ENCODE data around the gene MESP2.

Gene MESP2

DNA sequence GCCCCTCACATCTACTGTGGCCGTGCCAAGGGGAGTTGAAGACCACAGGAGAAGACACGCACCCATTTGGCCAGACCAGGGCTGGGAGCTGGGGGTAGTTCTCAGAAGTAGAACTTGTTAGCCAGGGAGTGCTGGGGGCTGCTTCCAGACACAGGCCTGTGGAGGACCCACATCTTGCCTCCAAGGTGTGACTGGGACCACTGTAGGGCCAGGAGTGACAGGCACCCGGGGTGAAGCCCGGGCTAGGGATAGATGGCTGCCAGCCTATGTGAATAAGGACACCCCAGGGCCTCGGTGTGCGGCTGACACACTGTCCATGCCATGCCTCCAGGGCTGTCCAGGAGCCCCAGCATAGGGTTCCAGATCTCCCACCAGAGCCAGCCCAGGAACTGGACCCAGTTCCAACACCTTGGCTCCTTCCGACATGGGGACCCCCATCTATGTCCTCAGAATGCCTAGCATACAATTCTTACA, 36.8 kb downstream of the MESP2 start:
- DNase-seq (ENCODE audit: insufficient read length) (no peak), FAIRE-seq (no peak)
- TF ChIP-seq POLR2A (IDR thresholded peaks at IDR 0.05; ENCODE audit: low read depth, low read length) = no peak

DNA sequence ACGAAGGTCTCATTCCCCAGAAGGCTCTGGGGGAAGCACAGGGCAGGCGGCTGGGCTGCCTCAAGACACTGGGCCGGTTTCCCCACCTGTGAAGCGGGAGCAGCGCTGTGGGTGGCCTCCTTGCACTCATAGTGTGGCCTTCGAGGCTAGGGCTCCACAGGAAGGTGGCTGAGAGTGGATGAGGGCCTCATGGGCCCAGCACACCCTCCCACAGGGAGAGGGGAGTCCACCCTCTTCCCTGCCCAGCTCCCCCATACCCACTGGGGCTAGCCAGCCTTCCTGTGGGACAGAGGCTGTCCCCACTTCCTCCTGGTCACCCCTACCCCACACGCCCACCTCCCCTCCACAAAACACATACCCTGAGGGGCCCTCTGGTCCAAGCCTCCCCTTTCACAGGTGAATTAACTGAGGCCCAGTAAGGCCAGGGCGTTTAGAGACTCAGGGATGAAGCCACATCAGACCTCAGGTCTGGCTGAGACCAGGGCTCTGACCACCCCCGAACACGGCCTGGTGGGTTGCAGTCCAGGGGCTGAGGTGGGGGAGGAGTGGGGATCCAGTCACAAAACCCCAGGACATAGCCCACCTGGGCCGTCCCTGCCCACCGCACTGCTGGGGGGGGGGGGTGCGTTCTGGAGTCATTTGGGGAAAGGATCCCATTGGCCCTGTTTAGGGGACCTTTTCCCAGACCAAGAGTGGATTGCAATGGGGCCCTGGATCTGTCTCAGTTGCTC, 37.4 kb downstream of the MESP2 start:
- no peak for TF ChIP-seq POLR2A (IDR thresholded peaks at IDR 0.05; ENCODE audit: low read depth, low read length)
- DNase-seq (ENCODE audit: insufficient read length) (no peak), FAIRE-seq (no peak)

DNA sequence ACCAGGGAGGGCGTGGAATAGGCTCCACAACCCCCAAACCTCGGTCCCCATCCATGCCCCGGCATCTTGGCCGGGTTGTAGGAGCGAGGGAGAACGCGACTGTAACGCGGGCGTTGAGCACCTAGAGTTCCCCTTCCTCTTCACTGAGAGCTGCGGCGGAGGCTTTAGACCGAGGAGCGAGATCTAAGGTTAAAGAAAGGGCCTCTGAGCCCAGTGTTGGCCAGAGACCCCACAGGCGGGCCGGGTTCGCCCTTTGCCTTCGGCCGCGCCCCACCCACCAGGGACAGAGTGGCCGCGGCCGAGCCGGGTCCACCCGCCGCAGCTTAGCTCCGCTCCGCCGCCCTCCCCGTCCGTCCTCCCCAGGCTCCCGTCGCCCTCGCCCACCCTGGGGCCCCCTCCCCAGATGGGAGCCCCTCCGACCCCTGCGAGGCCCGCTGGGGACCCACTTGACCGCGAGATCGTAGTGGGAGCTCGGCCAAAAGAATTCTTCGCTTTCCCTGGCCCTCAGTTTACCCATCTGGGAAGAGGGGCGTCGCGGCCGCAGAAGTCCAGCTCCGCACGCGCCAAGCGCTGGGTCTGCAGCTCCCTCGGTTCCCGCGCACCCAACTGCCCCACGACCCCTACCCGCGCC, 38.1 kb downstream of the MESP2 start:
- FAIRE-seq (no peak), DNase-seq (ENCODE audit: insufficient read length) (no peak)

DNA sequence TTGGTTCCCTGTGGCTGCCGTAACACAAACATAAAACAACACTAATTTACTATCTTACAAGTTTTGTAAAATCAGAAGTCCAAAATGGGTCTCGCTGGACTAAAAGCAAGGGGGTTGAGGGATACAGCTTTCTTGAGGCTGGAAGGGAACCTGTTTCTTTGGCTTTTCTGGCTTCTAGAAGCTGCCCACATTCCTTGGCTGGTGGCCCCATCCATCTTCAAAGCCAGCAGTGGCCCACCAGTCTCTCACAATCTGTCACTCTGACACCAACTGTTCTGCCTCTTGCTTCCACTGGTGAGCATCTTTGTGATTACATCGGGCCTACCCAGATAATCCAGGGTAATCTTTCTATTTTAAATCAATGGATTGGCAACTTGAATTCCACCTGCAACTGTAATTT, 39.6 kb downstream of the MESP2 start:
- no peak for DNase-seq (ENCODE audit: insufficient read length)
- FAIRE-seq = no peak
- no peak for TF ChIP-seq POLR2A (IDR thresholded peaks at IDR 0.05; ENCODE audit: low read depth, low read length)
- no peak for TF ChIP-seq POLR2AphosphoS5 (IDR thresholded peaks at IDR 0.05; ENCODE audit: low read depth, low read length)
- TF ChIP-seq TAF1 (IDR thresholded peaks at IDR 0.05; ENCODE audit: borderline replicate concordance, low read depth, low read length) = no peak

More for the DNA sequence above, 38.1 kb downstream of the MESP2 start:
- TF ChIP-seq POLR2AphosphoS5 (IDR thresholded peaks at IDR 0.05; ENCODE audit: low read depth, low read length) (no peak), TAF1 (IDR thresholded peaks at IDR 0.05; ENCODE audit: borderline replicate concordance, low read depth, low read length) (no peak), POLR2A (IDR thresholded peaks at IDR 0.05; ENCODE audit: low read depth, low read length) (no peak)

DNA sequence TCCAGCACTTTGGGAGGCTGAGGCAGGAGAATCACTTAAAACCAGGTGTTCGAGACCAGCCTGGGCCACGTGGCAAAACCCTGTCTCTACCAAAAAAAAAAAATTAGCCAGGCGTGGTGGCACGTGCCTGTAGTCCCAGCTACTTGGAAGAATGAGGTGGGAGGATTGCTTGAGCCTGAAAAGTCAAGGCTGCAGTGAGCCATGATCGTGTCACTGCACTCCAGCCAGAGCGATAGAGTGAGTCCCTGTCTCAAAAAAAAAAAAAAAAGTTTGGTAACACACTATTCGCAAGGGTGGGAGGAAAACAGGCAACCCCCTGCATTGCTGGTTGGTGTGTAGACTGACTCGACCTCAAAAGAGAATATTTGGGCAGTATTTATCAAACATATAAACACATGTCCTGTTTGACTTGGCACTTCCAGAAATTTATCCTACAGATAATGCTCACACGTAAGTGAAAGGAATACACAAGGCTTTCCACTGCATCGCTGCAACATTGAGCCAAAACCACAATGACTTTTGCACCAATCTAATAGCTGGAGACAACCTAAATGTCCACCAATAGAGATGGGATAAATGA, 41.7 kb downstream of the MESP2 start:
- TF ChIP-seq POLR2AphosphoS5 (IDR thresholded peaks at IDR 0.05; ENCODE audit: low read depth, low read length) = no peak
- TF ChIP-seq TAF1 (IDR thresholded peaks at IDR 0.05; ENCODE audit: borderline replicate concordance, low read depth, low read length) = no peak
- no peak for TF ChIP-seq POLR2A (IDR thresholded peaks at IDR 0.05; ENCODE audit: low read depth, low read length)
- FAIRE-seq = no peak
- DNase-seq (ENCODE audit: insufficient read length) = no peak

DNA sequence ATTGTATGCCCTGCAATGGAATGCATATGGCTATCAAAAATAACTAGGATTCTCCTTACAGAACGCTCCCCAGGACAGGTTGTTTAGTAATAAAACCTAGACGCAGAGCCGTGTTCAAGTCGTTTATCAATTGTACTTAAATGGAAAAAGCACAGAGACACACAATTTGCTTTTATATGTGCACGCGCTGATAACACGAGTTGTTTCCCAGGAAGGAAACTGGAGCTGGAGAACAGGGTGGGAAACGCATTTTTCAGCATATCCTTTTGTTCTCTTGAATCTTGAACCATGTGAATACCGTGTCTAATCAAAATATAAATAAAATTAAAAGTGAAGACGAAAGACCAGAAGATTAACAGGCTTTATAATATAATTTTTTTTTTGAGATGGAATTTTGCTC, 42.2 kb downstream of the MESP2 start:
- FAIRE-seq (no peak), DNase-seq (ENCODE audit: insufficient read length) (no peak)
- TF ChIP-seq TAF1 (IDR thresholded peaks at IDR 0.05; ENCODE audit: borderline replicate concordance, low read depth, low read length) (no peak), POLR2A (IDR thresholded peaks at IDR 0.05; ENCODE audit: low read depth, low read length) (no peak), POLR2AphosphoS5 (IDR thresholded peaks at IDR 0.05; ENCODE audit: low read depth, low read length) (no peak)

DNA sequence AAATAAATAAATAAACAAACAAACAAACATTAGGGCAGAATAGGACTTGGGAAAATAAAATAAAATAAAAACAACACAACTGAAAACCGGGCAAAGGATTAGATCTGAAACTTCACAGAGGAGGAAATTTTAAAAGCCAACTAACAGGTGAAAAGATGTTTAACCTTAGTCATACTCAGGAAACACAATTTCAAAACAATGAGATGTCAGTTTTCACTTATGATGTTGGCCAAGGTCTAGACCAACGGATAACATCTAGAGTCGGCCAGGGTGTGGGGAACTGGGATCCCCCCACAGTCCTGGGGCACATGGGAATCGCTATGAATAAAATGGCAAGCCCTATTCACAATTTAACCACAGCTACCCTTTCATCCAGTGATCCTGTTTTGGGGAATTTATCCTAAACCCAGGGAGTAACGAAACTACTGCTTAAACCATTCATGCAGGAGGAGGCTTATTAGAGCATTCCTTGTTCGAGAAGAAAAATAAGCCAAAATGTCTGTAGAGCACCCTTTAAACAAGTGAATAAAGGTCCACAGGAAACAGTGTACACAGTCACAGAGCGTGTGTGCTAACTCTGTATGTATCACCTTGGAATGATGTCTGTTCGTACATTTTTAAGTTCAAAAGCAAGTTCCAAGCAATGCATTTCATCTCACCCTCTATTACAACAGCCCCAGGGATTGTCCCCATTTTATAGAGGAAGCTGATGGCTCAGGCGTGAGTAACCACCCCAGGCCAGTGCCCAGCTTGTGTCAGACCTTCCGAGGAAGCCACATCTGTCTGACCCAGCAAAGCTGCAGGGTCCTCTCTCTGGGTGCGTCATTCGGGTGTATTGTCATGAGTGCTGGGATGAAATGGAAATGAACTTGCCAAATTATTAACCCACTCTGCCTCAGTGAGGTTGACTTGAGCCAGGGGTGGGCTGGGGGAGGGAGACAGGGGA, 44.8 kb downstream of the MESP2 start:
- TF ChIP-seq TAF1 (IDR thresholded peaks at IDR 0.05; ENCODE audit: borderline replicate concordance, low read depth, low read length) = no peak
- TF ChIP-seq POLR2AphosphoS5 (IDR thresholded peaks at IDR 0.05; ENCODE audit: low read depth, low read length) = no peak
- TF ChIP-seq POLR2A (IDR thresholded peaks at IDR 0.05; ENCODE audit: low read depth, low read length) = no peak
- DNase-seq (ENCODE audit: insufficient read length) = no peak
- no peak for FAIRE-seq

DNA sequence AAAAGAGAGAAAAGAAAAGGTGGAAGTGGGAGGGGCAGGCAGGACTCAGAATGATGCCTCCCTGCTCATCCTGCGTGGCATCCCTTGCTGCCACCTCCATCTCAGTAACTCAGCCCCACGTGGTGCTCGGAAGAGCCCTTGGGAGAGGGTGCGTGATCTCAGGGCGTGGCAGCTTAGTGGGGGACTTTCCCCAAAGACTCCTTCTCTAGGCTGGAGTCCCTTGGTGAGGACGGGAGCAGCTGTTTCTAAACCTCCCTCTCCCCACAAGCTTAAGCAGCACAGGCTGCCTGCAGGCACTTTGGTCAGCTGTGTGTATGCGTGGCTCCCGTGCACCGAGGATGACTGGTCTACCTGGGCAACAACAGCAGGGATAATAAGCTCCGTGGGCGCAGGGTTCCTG, 45.9 kb downstream of the MESP2 start:
- TF ChIP-seq TAF1 (IDR thresholded peaks at IDR 0.05; ENCODE audit: borderline replicate concordance, low read depth, low read length) (no peak), POLR2A (IDR thresholded peaks at IDR 0.05; ENCODE audit: low read depth, low read length) (no peak), POLR2AphosphoS5 (IDR thresholded peaks at IDR 0.05; ENCODE audit: low read depth, low read length) (no peak)
- DNase-seq (ENCODE audit: insufficient read length) (no peak), FAIRE-seq (no peak)

DNA sequence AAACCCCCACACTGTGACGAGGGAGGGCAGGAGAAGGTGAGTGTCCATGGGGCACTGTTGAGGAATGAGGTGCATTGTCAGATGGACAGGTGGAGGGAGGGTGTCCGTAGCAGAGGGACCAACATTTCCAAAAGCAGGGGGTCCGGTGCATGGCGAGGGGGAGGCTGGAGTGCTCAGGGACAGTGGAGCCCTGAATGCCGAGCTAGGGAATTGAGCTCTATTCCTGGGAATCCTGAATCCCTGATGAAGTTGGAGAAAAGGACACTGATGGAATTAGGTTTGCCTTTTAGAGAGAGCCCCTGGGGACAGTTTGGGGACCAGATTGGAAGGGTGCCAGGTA, 46.4 kb downstream of the MESP2 start:
- DNase-seq (ENCODE audit: insufficient read length) (no peak), FAIRE-seq (no peak)
- no peak for TF ChIP-seq POLR2A (IDR thresholded peaks at IDR 0.05; ENCODE audit: low read depth, low read length)
- no peak for TF ChIP-seq POLR2AphosphoS5 (IDR thresholded peaks at IDR 0.05; ENCODE audit: low read depth, low read length)
- TF ChIP-seq TAF1 (IDR thresholded peaks at IDR 0.05; ENCODE audit: borderline replicate concordance, low read depth, low read length) = no peak

DNA sequence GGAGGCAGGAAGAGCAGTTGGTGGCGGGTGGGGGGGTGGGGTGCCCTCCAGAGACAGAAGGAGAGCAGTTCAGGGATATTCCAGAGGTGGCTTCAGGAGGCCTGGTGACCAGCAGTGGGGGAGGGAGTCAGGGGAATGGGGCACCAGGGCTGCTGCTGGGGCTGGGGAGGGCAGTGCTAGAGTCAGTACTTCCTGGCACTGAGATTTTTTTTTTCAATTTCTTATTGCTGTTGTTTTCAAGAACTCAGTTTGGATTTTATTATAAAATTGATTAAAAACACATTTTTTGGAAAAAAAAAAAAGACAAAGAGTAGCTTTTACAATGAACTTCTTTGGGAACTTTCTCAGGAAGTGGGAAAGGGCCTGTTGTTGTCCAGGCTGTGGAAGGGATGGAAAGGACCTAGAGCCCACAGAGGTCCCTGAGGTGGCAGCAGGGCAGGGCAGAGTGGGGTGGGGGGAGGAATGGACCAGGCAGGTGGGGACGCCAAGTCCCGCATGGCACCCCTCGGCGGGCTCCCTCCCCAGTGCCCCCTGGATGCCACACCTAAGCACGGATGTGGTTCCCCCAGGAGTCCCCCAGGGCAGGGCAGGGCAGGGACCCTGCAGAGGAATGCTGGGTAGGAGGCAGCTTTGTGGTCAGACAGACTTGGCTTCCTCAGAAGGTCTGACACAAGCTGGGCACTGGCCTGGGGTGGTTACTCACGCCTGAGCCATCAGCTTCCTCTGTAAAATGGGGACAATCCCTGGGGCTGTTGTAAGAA, 47.0 kb downstream of the MESP2 start:
- DNase-seq (ENCODE audit: insufficient read length) = no peak
- FAIRE-seq = no peak
- TF ChIP-seq TAF1 (IDR thresholded peaks at IDR 0.05; ENCODE audit: borderline replicate concordance, low read depth, low read length) (no peak), POLR2AphosphoS5 (IDR thresholded peaks at IDR 0.05; ENCODE audit: low read depth, low read length) (no peak), POLR2A (IDR thresholded peaks at IDR 0.05; ENCODE audit: low read depth, low read length) (no peak)
